B cell (primary cell): ENCODE data around the gene TFDP1. TPM values are rescaled to one million over a fixed set of nuclear protein-coding genes. Genes with fewer than 3 reads are reported as not detected.

ENCODE experiments used
- ATAC-seq: fragments of 200-7000 bp; cut with Tn5 transposase; one replicate; pipeline ENCODE4 v1.10.0; 2021; ENCODE audit warnings: low read depth, mild to moderate bottlenecking, moderate number of reproducible peaks, moderate library complexity
- CTCF ChIA-PET: fragments of 350-600 bp; sonication (Branson Sonifier 250); formaldehyde crosslinking; loops from one replicate; lab custom pipeline; 2021; ENCODE audit warnings: antibody characterized with exemption, inconsistent platforms; lab: Charles Lee
- POLR2A ChIA-PET: fragments of 350-600 bp; sonication (Branson Sonifier 250); formaldehyde crosslinking; loops from one replicate; lab custom pipeline; 2021; ENCODE audit warnings: antibody characterized with exemption; lab: Charles Lee
- DNase-seq: peaks from one replicate; pipeline ENCODE4 v3.0.0; 2013
- H2AFZ ChIP-seq: 2 replicates; pipeline ENCODE4 v1.6.1; 2012; ENCODE audit warnings: mild to moderate bottlenecking, low read depth, low read length; ENCODE audit not compliant: insufficient read depth, poor library complexity, severe bottlenecking
- H3K27ac ChIP-seq, 2 donors: 1 replicate in 1 of 2; 2 replicates in 1 of 2; pipeline ENCODE4 v1.5.1; 2012 to 2013; ENCODE audit warnings: low read length in 2 of 2, mild to moderate bottlenecking in 2 of 2, moderate library complexity in 1 of 2
- H3K27me3 ChIP-seq, 4 experiments: fragments of 200-600 bp in 1 of 4; sonication (generic) in 1 of 4; replicated peaks in 1 of 4; 1 replicate in 2 of 4; 2 replicates in 2 of 4; pipeline versions ENCODE4 v1.6.1 to v1.7.0; 2013 to 2016; ENCODE audit warnings: low read length in 3 of 4, mild to moderate bottlenecking in 2 of 4, mixed read lengths in 1 of 4, moderate library complexity in 1 of 4; ENCODE audit not compliant: insufficient read depth in 4 of 4, control insufficient read depth in 3 of 4; ENCODE audit errors: control extremely low read depth in 1 of 4
- H3K36me3 ChIP-seq, 2 experiments: replicated peaks in 1 of 2; 1 replicate in 1 of 2; 2 replicates in 1 of 2; pipeline versions ENCODE4 v1.6.1 to v1.7.1; 2013; ENCODE audit warnings: low read length in 1 of 2; ENCODE audit not compliant: insufficient read depth in 2 of 2, control insufficient read depth in 1 of 2; ENCODE audit errors: control extremely low read depth in 1 of 2, extremely low read depth in 1 of 2
- H3K4me1 ChIP-seq, 2 donors: fragments of 200-600 bp in 1 of 2; sonication (generic) in 1 of 2; 1 replicate in 1 of 2; 2 replicates in 1 of 2; pipeline versions ENCODE4 v1.5.1 to v1.6.1; 2013 to 2017; ENCODE audit warnings: low read length in 2 of 2; ENCODE audit not compliant: control insufficient read depth in 2 of 2, insufficient read depth in 2 of 2
- H3K4me2 ChIP-seq: replicated peaks from 2 replicates; pipeline ENCODE3; 2012; ENCODE audit warnings: mild to moderate bottlenecking, low read depth, low read length; ENCODE audit not compliant: poor library complexity, severe bottlenecking
- H3K4me3 ChIP-seq, 5 experiments: fragments of 200-600 bp in 1 of 5; sonication (generic) in 1 of 5; 1 replicate in 3 of 5; 2 replicates in 2 of 5; pipeline versions ENCODE4 v1.5.1 to v1.7.0; 2011 to 2016; ENCODE audit warnings: low read length in 4 of 5, mild to moderate bottlenecking in 4 of 5, low read depth in 2 of 5, control low read depth in 1 of 5, moderate library complexity in 1 of 5; ENCODE audit not compliant: insufficient read depth in 1 of 5; ENCODE audit errors: control extremely low read depth in 1 of 5, extremely low read depth in 1 of 5
- H3K79me2 ChIP-seq: fragments of 200-600 bp; sonication (generic); one replicate; pipeline ENCODE4 v1.6.0; 2016; ENCODE audit warnings: low read length; ENCODE audit not compliant: control insufficient read depth, insufficient read depth
- H3K9ac ChIP-seq: fragments of 200-600 bp; sonication (generic); 2 replicates; pipeline ENCODE4 v1.6.1; 2017; ENCODE audit warnings: mild to moderate bottlenecking, low read length, moderate library complexity
- H3K9me3 ChIP-seq, 3 donors: one replicate each; pipeline versions ENCODE4 v1.6.1 to v1.7.1; 2013; ENCODE audit warnings: low read length in 2 of 3; ENCODE audit not compliant: control insufficient read depth in 2 of 3, insufficient read depth in 1 of 3; ENCODE audit errors: control extremely low read depth in 1 of 3
- H4K20me1 ChIP-seq: 2 replicates; pipeline ENCODE4 v1.6.0; 2012; ENCODE audit warnings: mild to moderate bottlenecking, low read length; ENCODE audit not compliant: insufficient read depth, control insufficient read depth, poor library complexity, severe bottlenecking
- H3K27ac Mint-ChIP-seq: one replicate; pipeline ENCODE4 v1.8.0; 2021; ENCODE audit warnings: mixed read lengths
- H3K27me3 Mint-ChIP-seq: one replicate; pipeline ENCODE4 v1.8.0; 2021; ENCODE audit warnings: mixed read lengths
- H3K4me1 Mint-ChIP-seq: one replicate; pipeline ENCODE4 v1.8.0; 2021; ENCODE audit warnings: mixed read lengths
- H3K4me3 Mint-ChIP-seq: one replicate; pipeline ENCODE4 v1.8.0; 2021; ENCODE audit warnings: mixed read lengths
- H3K9me3 Mint-ChIP-seq: one replicate; pipeline ENCODE4 v1.8.0; 2022; ENCODE audit warnings: mixed read lengths; ENCODE audit not compliant: insufficient read depth
- EZH2 ChIP-seq: IDR thresholded peaks from 2 replicates; pipeline ENCODE4 v1.6.1; 2012; ENCODE audit warnings: borderline replicate concordance, low read depth, mild to moderate bottlenecking, moderate library complexity, low read length; ENCODE audit not compliant: insufficient read depth, poor library complexity, severe bottlenecking
- WGBS: methylation state at CpG from one replicate; pipeline ENCODE4 v1.1.5; 2013; ENCODE audit warnings: missing lambda C conversion rate; ENCODE audit not compliant: insufficient coverage; 5-methylcytosine and 5-hydroxymethylcytosine counted together
- intact Hi-C: fragments of 100-400 bp; cut with micrococcal nuclease; formaldehyde crosslinking; loops from one replicate; pipeline ENCODE4 v1.10.0; 2022
- polyA plus RNA-seq: library from polyadenylated mRNA; depleted of rRNA; stranded (reverse); fragments of >200 nt; gene quantifications from 2 replicates; pipeline ENCODE4 v1.2.3, GENCODE V29; 2012
- total RNA-seq, 2 donors: library from RNA; stranded (reverse); fragments of 120-200 nt in 1 of 2; gene quantifications; 1 replicate in 1 of 2; 2 replicates in 1 of 2; pipeline versions ENCODE4 v1.2.3 to v1.2.4, GENCODE V29; 2013 to 2022
- TF ChIP-seq, protein P1 (sequence below): fragments of 200-600 bp; IDR thresholded peaks from one replicate; pipeline ENCODE4 v1.8.0; 2022; ENCODE audit warnings: antibody characterized with exemption, mild to moderate bottlenecking

The TFDP1 gene
- total and polyA plus RNA-seq, 2 donors (not counting 1 experiment from before 2014, with no cell fraction given), result 19.1 to 31.1 TPM

DNA sequence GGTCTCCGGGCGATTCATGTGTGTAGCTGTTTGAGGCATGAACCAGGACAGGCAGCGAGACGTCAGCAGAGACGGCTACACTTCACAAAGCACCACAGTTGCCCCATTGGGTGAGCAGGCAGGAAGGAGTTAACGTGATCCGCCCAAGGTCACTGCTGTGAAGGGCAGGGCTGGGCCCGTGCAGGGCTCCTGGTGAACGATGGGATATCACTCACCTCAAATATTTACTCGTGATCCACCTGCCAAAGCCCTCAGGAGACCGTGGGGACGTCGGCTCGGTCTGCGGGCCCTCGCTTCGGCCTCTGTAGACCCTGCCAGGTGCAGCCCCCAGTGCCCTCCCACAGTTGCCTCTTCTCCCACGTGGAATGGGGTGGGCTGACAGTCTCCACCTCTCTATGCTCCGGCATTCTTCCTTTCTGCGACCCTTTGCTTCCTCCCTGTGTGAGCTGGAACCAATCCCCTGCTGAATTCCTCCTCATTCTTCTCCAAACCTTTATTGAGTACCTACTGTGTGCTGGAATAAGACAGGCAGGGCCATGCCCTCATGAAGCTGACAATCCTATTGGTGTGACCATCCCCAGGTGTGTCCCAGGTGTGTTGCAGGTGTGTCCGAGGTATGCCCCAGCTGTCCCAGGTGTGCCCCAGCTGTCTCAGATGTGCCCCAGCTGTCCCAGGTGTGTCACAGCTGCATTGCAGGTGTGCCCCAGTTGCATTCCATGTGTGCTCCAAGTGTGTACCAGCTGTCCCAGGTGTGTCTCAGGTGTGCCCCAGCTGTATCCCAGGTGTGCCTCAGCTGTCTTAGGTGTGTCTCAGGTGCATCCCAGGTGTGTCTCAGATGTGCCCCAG is 80.4 kb downstream of the TFDP1 start:
- TF ChIP-seq, protein P1, sequence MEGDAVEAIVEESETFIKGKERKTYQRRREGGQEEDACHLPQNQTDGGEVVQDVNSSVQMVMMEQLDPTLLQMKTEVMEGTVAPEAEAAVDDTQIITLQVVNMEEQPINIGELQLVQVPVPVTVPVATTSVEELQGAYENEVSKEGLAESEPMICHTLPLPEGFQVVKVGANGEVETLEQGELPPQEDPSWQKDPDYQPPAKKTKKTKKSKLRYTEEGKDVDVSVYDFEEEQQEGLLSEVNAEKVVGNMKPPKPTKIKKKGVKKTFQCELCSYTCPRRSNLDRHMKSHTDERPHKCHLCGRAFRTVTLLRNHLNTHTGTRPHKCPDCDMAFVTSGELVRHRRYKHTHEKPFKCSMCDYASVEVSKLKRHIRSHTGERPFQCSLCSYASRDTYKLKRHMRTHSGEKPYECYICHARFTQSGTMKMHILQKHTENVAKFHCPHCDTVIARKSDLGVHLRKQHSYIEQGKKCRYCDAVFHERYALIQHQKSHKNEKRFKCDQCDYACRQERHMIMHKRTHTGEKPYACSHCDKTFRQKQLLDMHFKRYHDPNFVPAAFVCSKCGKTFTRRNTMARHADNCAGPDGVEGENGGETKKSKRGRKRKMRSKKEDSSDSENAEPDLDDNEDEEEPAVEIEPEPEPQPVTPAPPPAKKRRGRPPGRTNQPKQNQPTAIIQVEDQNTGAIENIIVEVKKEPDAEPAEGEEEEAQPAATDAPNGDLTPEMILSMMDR, result no peak
- no peak for TF ChIP-seq EZH2
- no peak overlapping the region for H3K27ac Mint-ChIP-seq
- POLR2A ChIA-PET, result no interaction called here

More for the DNA sequence above, 80.4 kb downstream of the TFDP1 start:
- Mint-ChIP-seq H3K9me3 (peaks cover 3% of the 10 kb centered on the region), H3K4me1 (no peaks in the 10 kb centered on the region), H3K4me3 (no peak overlapping the region), H3K27me3 (peaks cover 3% of the 10 kb centered on the region)
- intact Hi-C loops, result no loop called here
- Histone ChIP-seq H3K36me3 (no peaks in the 10 kb centered on the region), H3K79me2 (no peaks in the 10 kb centered on the region), H3K4me3 (no peak overlapping the region), H3K4me1 (no peaks in the 10 kb centered on the region), H3K27me3 (peaks cover 0 to 11% (median 0%) of the 10 kb centered on the region in 4 experiments), H3K9me3 (peaks cover 0 to 15% (median 3%) of the 10 kb centered on the region in 3 donors), H3K9ac (no peak overlapping the region), H3K27ac (no peak overlapping the region), H2AFZ (no peak overlapping the region), H3K4me2 (no peak overlapping the region), H4K20me1 (no peaks in the 10 kb centered on the region)
- CTCF ChIA-PET, result no interaction called here
- DNase-seq (no peak), ATAC-seq (no peak)
- 81% methylated on average over 21 of the region's 21 CpGs for WGBS
